Superior temporal gyrus (tissue), 1 donor: Measurements from ENCODE around the gene CLCC1.
A peak's percentile ranks its signal among the peaks of the same experiment; 100 is the strongest.
"Not testable (repeated sequence)": the region's sequence is repeated elsewhere in the genome, so short reads cannot be mapped to it uniquely, and the experiment has no call there.

Experiments
- DNase-seq: peaks from one replicate; pipeline ENCODE4 v3.0.0-alpha.2; 2016; ENCODE audit errors: extremely low spot score

The CLCC1 gene

GRCh38 chr1:108963052-108963686 lies at the start of gene CLCC1:
CLCC1 (minus strand) TSS chr1:108963484; CDS start chr1:108950437, 13,047 bp downstream.
- peak; percentile 93 for DNase-seq

GRCh38 chr1:109011335-109011734 lies 48.1 kb upstream of the CLCC1 start:
- DNase-seq = no peak

GRCh38 chr1:108996622-108997021 lies 33.3 kb upstream of the CLCC1 start:
- DNase-seq = not testable (repeated sequence)

DNA sequence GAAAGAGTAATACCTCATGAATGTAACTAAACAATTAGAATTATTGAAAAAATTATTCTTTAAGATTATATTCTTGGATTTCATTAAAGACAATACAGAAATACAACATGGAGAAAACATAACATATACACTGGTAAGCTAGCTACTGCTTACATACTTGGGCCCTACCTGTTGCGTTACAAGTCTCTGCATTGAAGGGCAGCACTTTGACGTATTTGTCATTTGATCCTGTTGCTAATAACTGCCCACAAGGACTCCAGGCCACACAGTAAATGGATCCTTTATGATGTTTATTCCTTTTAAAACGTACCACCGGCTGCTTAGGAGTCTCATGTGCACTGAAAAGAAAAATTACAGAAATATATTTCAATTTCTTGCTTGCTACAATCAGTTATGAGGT lies 19.8 kb upstream of the CLCC1 start:
- no peak for DNase-seq

DNA sequence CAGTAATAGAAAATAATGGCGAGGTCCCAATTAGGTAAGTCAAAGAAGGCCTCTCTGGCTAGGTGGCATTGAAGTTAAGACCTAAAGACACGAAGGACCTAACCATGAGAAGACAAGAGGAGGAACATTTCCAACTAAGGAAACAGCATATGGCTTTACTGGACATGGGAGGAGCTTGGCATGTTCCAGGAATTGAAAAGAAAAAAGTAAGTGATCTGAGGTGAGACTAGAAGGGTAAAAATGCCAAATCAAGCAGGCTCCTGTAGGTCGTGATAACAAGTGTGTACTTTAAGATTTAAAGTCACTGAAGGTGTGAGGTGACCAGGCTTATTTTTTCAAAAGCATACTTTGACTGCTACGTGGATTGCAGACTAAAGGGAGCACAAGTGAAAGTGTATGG lies 13.4 kb upstream of the CLCC1 start:
- no peak for DNase-seq

DNA sequence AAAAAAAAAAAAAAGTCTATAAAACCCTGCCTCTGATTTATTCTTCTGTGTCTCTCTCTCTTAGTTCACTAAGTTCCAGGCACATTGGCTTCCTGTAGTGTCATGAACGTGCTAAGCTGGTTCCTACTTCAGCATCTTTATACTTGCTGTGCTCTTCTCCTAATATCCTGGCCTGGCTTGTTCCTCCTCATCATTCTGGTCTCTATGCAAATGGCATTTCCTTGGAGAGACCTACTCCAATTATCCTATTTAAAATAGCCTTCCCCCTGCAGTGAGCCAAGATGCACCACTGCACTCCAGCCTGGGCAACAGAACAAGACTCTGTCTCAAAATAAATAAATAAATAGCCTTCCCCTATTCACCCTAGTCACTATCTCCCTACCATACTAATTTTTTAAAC lies 9.7 kb upstream of the CLCC1 start:
- no peak for DNase-seq

- DNase-seq = no peak
These were observed 6.1 kb upstream of the CLCC1 start for GRCh38 chr1:108969346-108969745.

DNA sequence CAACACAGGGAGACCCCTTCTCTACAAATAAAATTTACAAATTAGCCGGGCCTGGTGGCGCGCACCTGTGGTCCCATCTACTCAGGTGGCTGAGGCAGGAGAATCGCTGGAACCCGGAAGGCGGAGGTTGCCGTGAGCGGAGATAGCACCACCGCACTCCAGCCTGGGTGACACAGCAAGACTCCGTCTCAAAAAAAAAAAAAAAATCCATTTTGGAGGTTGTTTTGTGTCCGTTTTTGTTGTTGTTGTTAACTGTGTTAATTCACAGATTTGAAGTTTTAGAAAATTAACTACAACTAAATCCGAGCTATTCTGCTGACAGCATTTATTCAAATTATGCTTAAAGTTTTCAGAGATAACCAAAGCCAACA lies 618 bp downstream of the CLCC1 start:
- no peak for DNase-seq

- peak; percentile 7 for DNase-seq
These were observed 1.4 kb downstream of the CLCC1 start for GRCh38 chr1:108961752-108962486.

GRCh38 chr1:108961198-108961597 lies 2.1 kb downstream of the CLCC1 start:
- no peak for DNase-seq

DNA sequence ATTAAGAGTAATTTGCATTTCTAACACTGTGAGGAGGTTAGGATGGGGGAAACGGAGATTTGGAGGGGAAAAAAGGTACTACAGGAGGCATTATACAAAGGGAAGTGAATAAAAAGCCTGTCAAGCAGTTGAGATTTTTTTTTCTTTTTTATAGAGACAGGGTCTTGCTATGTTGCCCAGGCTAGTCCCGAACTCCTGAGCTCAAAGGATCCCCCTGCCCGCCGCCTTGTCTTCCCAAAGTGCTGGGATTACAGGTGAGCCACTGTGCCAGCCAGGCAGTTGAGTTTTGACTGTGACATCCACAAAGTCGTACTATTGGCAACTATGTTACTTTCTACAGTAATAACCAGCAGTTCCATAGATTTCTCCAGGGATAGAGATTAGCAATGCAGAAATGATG lies 2.6 kb downstream of the CLCC1 start:
- no peak for DNase-seq

DNA sequence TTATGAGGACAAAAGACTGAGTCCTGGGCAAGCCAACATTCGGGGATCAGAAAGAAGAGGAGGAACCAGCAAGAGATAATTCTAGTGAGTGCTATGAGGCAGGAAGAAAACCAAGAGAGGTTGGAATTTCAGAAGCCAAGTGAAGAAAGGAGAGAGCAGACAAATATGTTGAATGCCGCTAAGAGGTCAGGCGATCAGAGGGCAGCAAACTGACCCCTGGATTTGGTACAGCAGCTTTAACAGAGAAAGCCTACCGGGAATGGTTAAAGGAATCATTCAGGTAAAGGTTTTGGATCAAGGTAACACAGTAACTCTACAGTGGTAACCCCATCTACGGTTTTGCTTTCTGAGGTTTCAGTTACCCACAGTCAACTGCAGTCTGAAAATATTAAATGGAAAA lies 5.4 kb downstream of the CLCC1 start:
- DNase-seq = no peak

GRCh38 chr1:108955881-108956280 lies 7.4 kb downstream of the CLCC1 start:
- no peak for DNase-seq

- DNase-seq = no peak
These were observed 8.2 kb downstream of the CLCC1 start for GRCh38 chr1:108955111-108955510.

DNA sequence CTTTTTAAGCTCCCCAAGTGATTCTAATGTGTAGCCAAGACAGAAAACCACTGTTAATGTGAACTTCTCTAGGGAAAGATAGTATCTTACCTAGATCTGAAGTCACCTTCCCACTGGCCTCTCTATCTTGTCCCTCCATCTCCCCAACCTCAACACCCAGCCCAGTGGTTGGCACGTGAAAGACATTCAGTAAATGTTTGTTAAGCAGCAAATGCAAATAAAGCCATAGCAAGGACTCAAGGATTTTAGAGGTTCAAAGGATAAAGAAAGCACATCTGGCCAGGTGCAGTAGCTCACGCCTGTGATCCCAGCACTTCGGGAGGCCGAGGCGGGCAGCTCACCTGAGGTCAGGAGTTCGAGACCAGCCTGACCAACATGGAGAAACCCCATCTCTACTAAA lies 9.8 kb downstream of the CLCC1 start:
- DNase-seq = no peak

DNA sequence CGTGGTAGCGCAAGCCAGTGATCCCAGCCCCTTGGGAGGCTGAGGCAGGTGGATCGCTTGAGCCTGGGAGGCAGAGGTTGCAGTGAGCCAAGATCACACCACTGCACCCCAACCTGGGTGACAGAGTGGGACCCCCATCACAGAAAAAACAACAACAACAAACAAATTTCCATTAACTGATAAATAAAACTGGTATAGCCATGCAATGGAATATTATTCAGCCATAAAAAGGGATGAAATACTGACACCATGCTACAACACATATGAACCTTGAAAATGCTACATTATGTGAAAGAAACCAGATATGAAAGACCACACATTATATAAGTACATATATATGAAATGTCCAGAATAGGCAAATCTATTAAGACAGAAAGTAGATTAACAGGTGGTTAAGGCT lies 12.0 kb downstream of the CLCC1 start:
- DNase-seq = no peak

DNA sequence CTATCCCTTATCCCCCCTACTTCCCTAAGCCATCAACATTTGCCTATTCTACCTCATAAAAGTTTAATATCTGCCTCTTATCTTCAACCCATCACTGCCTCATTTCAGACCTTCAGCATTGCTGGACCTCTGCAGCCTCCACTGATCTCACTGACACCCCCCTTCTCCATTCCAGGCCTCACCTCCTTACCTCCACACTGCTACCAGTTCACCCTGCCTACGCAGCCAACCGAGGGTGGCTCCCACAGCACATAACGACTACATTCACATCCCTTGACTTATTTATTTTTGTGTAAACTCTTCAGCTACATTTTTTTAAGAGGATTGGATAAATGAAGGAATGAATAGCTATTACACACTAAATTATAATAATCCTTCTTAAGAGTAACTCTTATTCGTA lies 14.2 kb downstream of the CLCC1 start:
- no peak for DNase-seq

DNA sequence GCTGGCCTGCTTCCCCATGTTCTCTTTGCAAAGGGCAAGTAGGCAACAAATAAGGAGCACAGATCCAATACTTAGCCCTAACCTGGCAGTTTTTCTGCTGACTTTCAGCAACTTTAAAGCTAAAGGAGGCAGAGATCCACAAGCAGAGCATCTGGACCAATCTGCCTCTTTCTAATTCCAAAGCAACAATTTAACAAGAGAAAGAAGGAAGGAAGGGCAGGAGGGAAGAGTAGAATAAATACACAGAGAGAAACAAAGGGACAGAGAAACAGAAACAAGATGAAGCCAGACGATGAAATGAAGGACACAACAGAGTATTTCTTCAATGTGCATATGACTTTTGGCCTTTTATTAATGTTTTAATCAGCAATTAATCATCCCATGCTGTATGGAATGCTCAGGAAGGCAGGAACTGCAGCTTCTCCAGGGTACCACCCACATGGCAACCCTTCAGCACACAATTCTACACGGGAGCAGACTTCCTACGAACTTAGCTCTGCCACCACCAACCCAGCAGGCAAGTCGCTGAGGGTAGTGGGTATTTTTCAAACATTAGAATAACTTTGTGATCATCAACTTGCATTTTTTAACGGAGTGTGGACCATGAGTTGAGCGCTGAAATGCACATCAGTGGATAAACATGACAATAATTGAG lies 15.3 kb downstream of the CLCC1 start:
- peak; percentile 63 for DNase-seq

GRCh38 chr1:108936170-108936569 lies 27.1 kb downstream of the CLCC1 start:
- no peak for DNase-seq

DNA sequence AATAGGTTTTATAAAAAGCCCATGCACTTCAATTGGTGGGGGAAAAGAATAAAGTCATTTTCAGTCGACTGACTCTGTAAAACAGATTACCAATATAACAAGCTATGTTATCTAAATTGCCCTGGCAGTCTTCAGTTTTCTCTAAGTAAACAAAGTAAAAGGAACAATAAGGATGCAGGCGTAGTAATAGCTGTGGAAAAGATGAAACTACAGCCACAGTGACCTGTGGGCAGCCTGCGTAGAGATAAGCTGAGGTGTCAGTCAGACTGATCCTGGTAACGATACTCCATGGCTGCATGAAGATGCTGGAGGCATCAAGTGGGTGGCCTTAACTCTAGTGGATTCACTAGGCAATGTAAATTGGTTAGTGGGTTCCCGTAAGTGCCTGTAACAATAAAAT lies 29.3 kb downstream of the CLCC1 start:
- no peak for DNase-seq

DNA sequence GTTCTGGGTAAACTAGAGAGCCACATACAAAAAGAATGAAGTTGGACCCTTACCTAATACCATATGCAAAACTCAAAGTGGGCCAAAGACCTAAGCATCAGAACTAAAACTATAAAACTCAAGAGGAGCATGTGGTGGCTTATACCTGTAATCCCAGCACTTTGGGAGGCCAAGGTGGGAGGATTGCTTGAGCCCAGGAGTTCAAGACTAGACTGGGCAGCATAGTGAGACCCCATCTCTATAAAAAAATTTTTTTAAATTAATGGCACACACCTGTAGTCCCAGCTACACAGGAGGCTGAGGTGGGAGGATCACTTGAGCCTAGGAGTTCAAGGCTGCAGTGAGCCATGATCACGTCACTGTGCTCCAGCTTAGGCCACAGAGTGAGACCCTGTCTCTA lies 35.7 kb downstream of the CLCC1 start:
- not testable (repeated sequence) for DNase-seq

DNA sequence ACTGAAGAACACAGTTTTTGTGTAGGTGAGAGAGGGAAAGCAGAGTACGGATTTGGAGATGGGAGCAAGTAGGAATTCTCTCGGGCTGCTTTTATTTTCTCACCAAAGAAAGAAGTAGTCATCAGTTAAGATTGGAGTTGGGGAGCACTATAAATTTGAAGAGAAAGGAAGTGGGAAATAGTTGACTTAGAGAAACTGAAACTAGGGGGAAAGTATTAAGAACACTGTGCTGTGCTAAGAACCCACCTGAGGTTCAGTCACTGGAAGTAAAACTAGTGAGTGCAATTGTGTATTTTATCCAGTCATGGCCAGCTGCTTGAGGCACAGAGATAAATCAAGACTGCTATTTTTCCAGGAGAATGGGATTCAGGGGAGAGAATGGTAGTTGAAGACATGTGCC lies 37.4 kb downstream of the CLCC1 start:
- no peak for DNase-seq

GRCh38 chr1:108916788-108917187 lies 46.5 kb downstream of the CLCC1 start:
- no peak for DNase-seq
